Measurements from ENCODE around the gene LRRC42.
A peak's percentile ranks its signal among the peaks of the same experiment; 100 is the strongest.
"Not testable (repeated sequence)": the region's sequence is repeated elsewhere in the genome, so short reads cannot be mapped to it uniquely, and the experiment has no call there.

Gene LRRC42

GRCh38 chr1:53967409-53968124 is 21.4 kb downstream of the LRRC42 start:
- no peak overlapping the region for H3K27ac ChIP-seq
- no peak for TF ChIP-seq POLR2AphosphoS5 (IDR thresholded peaks at IDR 0.05; ENCODE audit: borderline replicate concordance, low read depth, low read length)
- TF ChIP-seq EZH2 (IDR thresholded peaks at IDR 0.05): no peak
- TF ChIP-seq FOXP2 (optimal IDR thresholded peaks at IDR 0.05; ENCODE audit: control extremely low read depth, extremely low read length, insufficient read depth): no peak
- H3K9ac ChIP-seq (ENCODE audit: insufficient read length): no peak overlapping the region
- H3K36me3 ChIP-seq (ENCODE audit: insufficient read depth, low read length): peaks cover 80% of the 10 kb centered on the region
- no peak overlapping the region for H3K4me3 ChIP-seq
- DNase-seq (ENCODE audit: low read depth, low spot score): no peak
- H3K9me3 ChIP-seq (ENCODE audit: low read depth, low read length): no peaks in the 10 kb centered on the region

GRCh38 chr1:53968125-53968513 is 22.0 kb downstream of the LRRC42 start:
- Histone ChIP-seq H3K36me3 (ENCODE audit: insufficient read depth, low read length) (peaks cover 77% of the 10 kb centered on the region), H3K27ac (no peak overlapping the region)
- DNase-seq (ENCODE audit: low read depth, low spot score): no peak

GRCh38 chr1:53969323-53969722 is 23.2 kb downstream of the LRRC42 start:
- not testable (repeated sequence) for H3K27ac ChIP-seq; H3K9ac ChIP-seq (ENCODE audit: insufficient read length); H3K4me3 ChIP-seq; H3K9me3 ChIP-seq (ENCODE audit: low read depth, low read length); DNase-seq (ENCODE audit: low read depth, low spot score)
- H3K36me3 ChIP-seq (ENCODE audit: insufficient read depth, low read length): peaks cover 66% of the 10 kb centered on the region

More at GRCh38 chr1:53968125-53968513, 22.0 kb downstream of the LRRC42 start:
- TF ChIP-seq FOXP2 (optimal IDR thresholded peaks at IDR 0.05; ENCODE audit: control extremely low read depth, extremely low read length, insufficient read depth): no peak
- no peak for TF ChIP-seq POLR2AphosphoS5 (IDR thresholded peaks at IDR 0.05; ENCODE audit: borderline replicate concordance, low read depth, low read length)
- TF ChIP-seq EZH2 (IDR thresholded peaks at IDR 0.05): no peak
- no peak overlapping the region for H3K4me3 ChIP-seq
- no peak overlapping the region for H3K9ac ChIP-seq (ENCODE audit: insufficient read length)
- H3K9me3 ChIP-seq (ENCODE audit: low read depth, low read length): no peaks in the 10 kb centered on the region

DNA sequence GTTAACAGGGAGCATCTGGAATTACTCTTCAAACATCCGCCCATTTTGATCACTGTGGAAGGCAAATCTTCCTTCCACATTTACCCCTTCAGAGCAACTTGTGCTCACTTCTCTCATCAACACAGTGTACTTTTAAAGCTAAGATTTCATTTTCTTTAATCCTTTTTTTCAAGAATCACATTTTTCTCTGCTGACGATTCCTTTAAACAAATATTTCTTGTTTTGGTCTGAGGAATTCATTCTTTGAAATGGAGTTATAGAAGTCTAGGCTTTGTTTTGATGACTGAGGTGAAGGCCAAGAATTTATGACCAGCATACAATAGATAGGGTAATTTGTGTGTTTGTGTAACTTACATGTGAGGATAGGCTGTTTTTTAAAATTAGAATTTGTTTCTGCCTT is 25.6 kb downstream of the LRRC42 start:
- H3K9me3 ChIP-seq (ENCODE audit: low read depth, low read length): no peaks in the 10 kb centered on the region
- no peak overlapping the region for H3K4me3 ChIP-seq
- no peak for DNase-seq (ENCODE audit: low read depth, low spot score)
- TF ChIP-seq POLR2AphosphoS5 (IDR thresholded peaks at IDR 0.05; ENCODE audit: borderline replicate concordance, low read depth, low read length) (no peak), EZH2 (IDR thresholded peaks at IDR 0.05) (no peak), FOXP2 (optimal IDR thresholded peaks at IDR 0.05; ENCODE audit: control extremely low read depth, extremely low read length, insufficient read depth) (no peak)
- no peak overlapping the region for H3K9ac ChIP-seq (ENCODE audit: insufficient read length)
- no peak overlapping the region for H3K27ac ChIP-seq
- H3K36me3 ChIP-seq (ENCODE audit: insufficient read depth, low read length): peaks cover 50% of the 10 kb centered on the region

DNA sequence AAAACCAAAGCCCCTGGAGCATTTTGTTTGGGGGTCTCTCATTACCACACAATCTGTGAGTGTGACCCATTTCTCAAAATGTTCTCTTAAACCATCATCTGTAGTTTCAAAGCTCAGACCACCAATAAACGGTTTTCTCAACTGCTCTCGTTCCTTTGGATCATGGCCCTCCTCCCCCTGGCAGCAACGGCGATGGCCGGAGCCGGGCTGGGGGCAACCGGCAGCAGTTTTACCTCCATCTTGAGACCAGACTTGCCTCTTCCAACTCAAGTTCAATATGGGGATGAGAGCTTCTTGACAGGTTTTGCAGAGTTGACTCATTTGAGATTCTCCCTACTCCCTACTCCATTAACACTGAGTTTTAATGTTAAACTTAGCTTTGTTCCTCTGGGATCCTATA is 29.7 kb downstream of the LRRC42 start:
- Histone ChIP-seq H3K9ac (ENCODE audit: insufficient read length) (no peak overlapping the region), H3K4me3 (no peak overlapping the region), H3K27ac (no peak overlapping the region), H3K9me3 (ENCODE audit: low read depth, low read length) (no peaks in the 10 kb centered on the region), H3K36me3 (ENCODE audit: insufficient read depth, low read length) (peaks cover 16% of the 10 kb centered on the region)
- DNase-seq (ENCODE audit: low read depth, low spot score): no peak
- no peak for TF ChIP-seq POLR2AphosphoS5 (IDR thresholded peaks at IDR 0.05; ENCODE audit: borderline replicate concordance, low read depth, low read length)
- no peak for TF ChIP-seq FOXP2 (optimal IDR thresholded peaks at IDR 0.05; ENCODE audit: control extremely low read depth, extremely low read length, insufficient read depth)
- TF ChIP-seq EZH2 (IDR thresholded peaks at IDR 0.05): no peak

- H3K9ac ChIP-seq (ENCODE audit: insufficient read length): no peak overlapping the region
- no peak for DNase-seq (ENCODE audit: low read depth, low spot score)
- TF ChIP-seq POLR2AphosphoS5 (IDR thresholded peaks at IDR 0.05; ENCODE audit: borderline replicate concordance, low read depth, low read length) (no peak), FOXP2 (optimal IDR thresholded peaks at IDR 0.05; ENCODE audit: control extremely low read depth, extremely low read length, insufficient read depth) (no peak), EZH2 (IDR thresholded peaks at IDR 0.05) (no peak)
- no peak overlapping the region for H3K4me3 ChIP-seq
- H3K9me3 ChIP-seq (ENCODE audit: low read depth, low read length): no peaks in the 10 kb centered on the region
- no peaks in the 10 kb centered on the region for H3K36me3 ChIP-seq (ENCODE audit: insufficient read depth, low read length)
- H3K27ac ChIP-seq: no peak overlapping the region
Observed at GRCh38 chr1:53979712-53980450, 33.7 kb downstream of the LRRC42 start.

GRCh38 chr1:53981220-53981619 is 35.1 kb downstream of the LRRC42 start:
- no peak overlapping the region for H3K9ac ChIP-seq (ENCODE audit: insufficient read length)
- no peak overlapping the region for H3K4me3 ChIP-seq
- H3K36me3 ChIP-seq (ENCODE audit: insufficient read depth, low read length): no peaks in the 10 kb centered on the region
- DNase-seq (ENCODE audit: low read depth, low spot score): no peak
- H3K27ac ChIP-seq: no peak overlapping the region
- TF ChIP-seq POLR2AphosphoS5 (IDR thresholded peaks at IDR 0.05; ENCODE audit: borderline replicate concordance, low read depth, low read length): no peak
- TF ChIP-seq FOXP2 (optimal IDR thresholded peaks at IDR 0.05; ENCODE audit: control extremely low read depth, extremely low read length, insufficient read depth): no peak
- TF ChIP-seq EZH2 (IDR thresholded peaks at IDR 0.05): no peak
- H3K9me3 ChIP-seq (ENCODE audit: low read depth, low read length): no peaks in the 10 kb centered on the region

GRCh38 chr1:53982034-53982762 is 36.0 kb downstream of the LRRC42 start:
- no peaks in the 10 kb centered on the region for H3K9me3 ChIP-seq (ENCODE audit: low read depth, low read length)
- peak overlapping the region; percentile 26; the same call in 1 of the 2 replicates for H3K27ac ChIP-seq
- TF ChIP-seq FOXP2 (optimal IDR thresholded peaks at IDR 0.05; ENCODE audit: control extremely low read depth, extremely low read length, insufficient read depth) (no peak), EZH2 (IDR thresholded peaks at IDR 0.05) (no peak), POLR2AphosphoS5 (IDR thresholded peaks at IDR 0.05; ENCODE audit: borderline replicate concordance, low read depth, low read length) (no peak)
- peak overlapping the region; percentile 40 for H3K4me3 ChIP-seq
- H3K36me3 ChIP-seq (ENCODE audit: insufficient read depth, low read length): no peaks in the 10 kb centered on the region
- DNase-seq (ENCODE audit: low read depth, low spot score): no peak
- peak overlapping the region; percentile 35 for H3K9ac ChIP-seq (ENCODE audit: insufficient read length)

Measured in SK-N-MC (cell line).